BLaER1 treated with 17β-estradiol and CSF1 and Interleukin-3, amounts not matched to agents 10 nM and 100 nM (cell line): Measurements from ENCODE around the gene STRA8.
"Not testable (repeated sequence)": the region's sequence is repeated elsewhere in the genome, so short reads cannot be mapped to it uniquely, and the experiment has no call there.

Source experiments
- H3K27ac ChIP-seq, 11 experiments: shearing (Covaris generic); formaldehyde crosslinking; 2 replicates each; pipeline ENCODE4 v1.8.1; 2022
- H3K27me3 ChIP-seq, 11 experiments: shearing (Covaris generic); formaldehyde crosslinking; 2 replicates each; pipeline ENCODE4 v1.8.1; 2022
- H3K36me3 ChIP-seq, 11 experiments: shearing (Covaris generic); formaldehyde crosslinking; 2 replicates each; pipeline ENCODE4 v1.8.1; 2022
- H3K4me1 ChIP-seq, 10 experiments: shearing (Covaris generic); formaldehyde crosslinking; 2 replicates each; pipeline ENCODE4 v1.8.1; 2022
- H3K4me2 ChIP-seq, 11 experiments: shearing (Covaris generic); formaldehyde crosslinking; 2 replicates each; pipeline ENCODE4 v1.8.1; 2022
- H3K4me3 ChIP-seq, 10 experiments: shearing (Covaris generic); formaldehyde crosslinking; 2 replicates each; pipeline ENCODE4 v1.8.1; 2022
- H3K9ac ChIP-seq, 11 experiments: shearing (Covaris generic); formaldehyde crosslinking; 2 replicates each; pipeline ENCODE4 v1.8.1; 2022
- H3K9me3 ChIP-seq, 11 experiments: shearing (Covaris generic); formaldehyde crosslinking; replicated peaks in 1 of 11; 2 replicates each; pipeline ENCODE4 v1.8.1; 2022
- H4K20me1 ChIP-seq, 11 experiments: shearing (Covaris generic); formaldehyde crosslinking; 2 replicates each; pipeline ENCODE4 v1.8.1; 2022
- Cebpa-rat ChIP-seq, 11 experiments: shearing (Covaris generic); IDR thresholded peaks; 2 replicates each; pipeline ENCODE4 v1.8.1; 2022

The STRA8 gene

GRCh38 chr7:135215180-135215579 is 18.5 kb upstream of the STRA8 start:
- Histone ChIP-seq H3K9me3 (peaks cover 0 to 4% (median 1%) of the 10 kb centered on the region in 11 experiments; a peak in 9 of 22 replicates), H3K9ac (no peak overlapping the region), H4K20me1 (no peaks in the 10 kb centered on the region), H3K4me1 (peaks cover 5 to 12% (median 11%) of the 10 kb centered on the region in 10 experiments), H3K4me3 (no peak overlapping the region), H3K4me2 (no peak overlapping the region), H3K27ac (no peak overlapping the region), H3K36me3 (no peaks in the 10 kb centered on the region), H3K27me3 (peaks cover 0 to 43% (median 0%) of the 10 kb centered on the region in 11 experiments; a peak in 4 of 22 replicates)
- no peak for TF ChIP-seq Cebpa-rat (IDR thresholded peaks at IDR 0.05)

- Histone ChIP-seq H3K27ac (no peak overlapping the region), H3K4me1 (peaks cover 0 to 7% (median 6%) of the 10 kb centered on the region in 10 experiments; a peak in 16 of 20 replicates), H3K9me3 (peaks cover 0 to 10% (median 6%) of the 10 kb centered on the region in 11 experiments; a peak in 16 of 22 replicates), H4K20me1 (no peaks in the 10 kb centered on the region), H3K4me2 (no peak overlapping the region), H3K4me3 (no peak overlapping the region), H3K27me3 (peaks cover 0 to 49% (median 0%) of the 10 kb centered on the region in 11 experiments; a peak in 4 of 22 replicates), H3K9ac (no peak overlapping the region), H3K36me3 (no peaks in the 10 kb centered on the region)
- no peak for TF ChIP-seq Cebpa-rat (IDR thresholded peaks at IDR 0.05)
Measured at GRCh38 chr7:135215698-135216097, 17.9 kb upstream of the STRA8 start.

GRCh38 chr7:135217645-135218509 is 15.8 kb upstream of the STRA8 start:
- Histone ChIP-seq H3K9ac (no peak overlapping the region), H3K27ac (no peak overlapping the region), H4K20me1 (no peaks in the 10 kb centered on the region), H3K36me3 (no peaks in the 10 kb centered on the region), H3K4me3 (no peak overlapping the region), H3K4me2 (no peak overlapping the region), H3K27me3 (peaks cover 0 to 70% (median 0%) of the 10 kb centered on the region in 11 experiments; a peak in 5 of 22 replicates), H3K4me1 (no peaks in the 10 kb centered on the region), H3K9me3 (peaks cover 0 to 25% (median 16%) of the 10 kb centered on the region in 11 experiments; a peak in 20 of 22 replicates)
- TF ChIP-seq Cebpa-rat (IDR thresholded peaks at IDR 0.05), result no peak

GRCh38 chr7:135224027-135224426 is 9.6 kb upstream of the STRA8 start:
- H3K4me3 ChIP-seq, result no peak overlapping the region
- H3K36me3 ChIP-seq, result no peaks in the 10 kb centered on the region
- H3K27ac ChIP-seq, result no peak overlapping the region
- peaks cover 9 to 42% (median 29%) of the 10 kb centered on the region in 11 experiments for H3K9me3 ChIP-seq
- H3K4me1 ChIP-seq, result peaks cover 3 to 16% (median 13%) of the 10 kb centered on the region in 10 experiments; a peak in 16 of 20 replicates
- H3K9ac ChIP-seq, result no peak overlapping the region
- H4K20me1 ChIP-seq, result no peaks in the 10 kb centered on the region
- no peak for TF ChIP-seq Cebpa-rat (IDR thresholded peaks at IDR 0.05)
- peak overlapping the region in 8 of 11 experiments; percentile 11 to 55 (median 26); a peak in 11 of 22 replicates for H3K4me2 ChIP-seq
- H3K27me3 ChIP-seq, result peaks cover 0 to 91% (median 0%) of the 10 kb centered on the region in 11 experiments; a peak in 7 of 22 replicates

GRCh38 chr7:135231686-135232085 is 2.0 kb upstream of the STRA8 start:
- peaks cover 4 to 15% (median 11%) of the 10 kb centered on the region in 10 experiments; a peak in 19 of 20 replicates for H3K4me1 ChIP-seq
- H3K4me2 ChIP-seq, result no peak overlapping the region
- no peak overlapping the region for H3K9ac ChIP-seq
- no peak for TF ChIP-seq Cebpa-rat (IDR thresholded peaks at IDR 0.05)
- peaks cover 0 to 25% (median 15%) of the 10 kb centered on the region in 11 experiments; a peak in 14 of 22 replicates for H3K9me3 ChIP-seq
- H3K4me3 ChIP-seq, result no peak overlapping the region
- no peaks in the 10 kb centered on the region; a peak in 1 of 22 replicates for H4K20me1 ChIP-seq
- no peaks in the 10 kb centered on the region for H3K36me3 ChIP-seq
- peaks cover 0 to 79% (median 0%) of the 10 kb centered on the region in 11 experiments; a peak in 7 of 22 replicates for H3K27me3 ChIP-seq
- H3K27ac ChIP-seq, result no peak overlapping the region

- Histone ChIP-seq H3K27me3 (peaks cover 0 to 79% (median 0%) of the 10 kb centered on the region in 11 experiments; a peak in 7 of 22 replicates), H3K9ac (no peak overlapping the region), H3K4me3 (no peak overlapping the region)
Measured at GRCh38 chr7:135232087-135232486, 1.6 kb upstream of the STRA8 start.

GRCh38 chr7:135232720-135233119 is 918 bp upstream of the STRA8 start:
- peaks cover 6 to 24% (median 18%) of the 10 kb centered on the region in 10 experiments; a peak in 19 of 20 replicates for H3K4me1 ChIP-seq
- TF ChIP-seq Cebpa-rat (IDR thresholded peaks at IDR 0.05), result no peak

More at GRCh38 chr7:135232087-135232486, 1.6 kb upstream of the STRA8 start:
- H3K4me2 ChIP-seq, result no peak overlapping the region
- H3K27ac ChIP-seq, result no peak overlapping the region
- peaks cover 6 to 19% (median 15%) of the 10 kb centered on the region in 10 experiments; a peak in 19 of 20 replicates for H3K4me1 ChIP-seq
- peaks cover 0 to 25% (median 15%) of the 10 kb centered on the region in 11 experiments; a peak in 14 of 22 replicates for H3K9me3 ChIP-seq
- no peaks in the 10 kb centered on the region; a peak in 1 of 22 replicates for H4K20me1 ChIP-seq
- no peaks in the 10 kb centered on the region for H3K36me3 ChIP-seq
- no peak for TF ChIP-seq Cebpa-rat (IDR thresholded peaks at IDR 0.05)

GRCh38 chr7:135234095-135234494 is 457 bp downstream of the STRA8 start:
- H3K4me1 ChIP-seq, result peaks cover 6 to 37% (median 29%) of the 10 kb centered on the region in 10 experiments; a peak in 19 of 20 replicates
- not testable (repeated sequence) for H3K4me3 ChIP-seq, H3K36me3 ChIP-seq, H3K9ac ChIP-seq, H3K27ac ChIP-seq, H4K20me1 ChIP-seq, H3K4me2 ChIP-seq
- H3K9me3 ChIP-seq, result peaks cover 0 to 13% (median 5%) of the 10 kb centered on the region in 11 experiments; a peak in 13 of 22 replicates
- H3K27me3 ChIP-seq, result peaks cover 0 to 77% (median 0%) of the 10 kb centered on the region in 11 experiments; a peak in 4 of 22 replicates

More at GRCh38 chr7:135232720-135233119, 918 bp upstream of the STRA8 start:
- Histone ChIP-seq H3K9ac (no peak overlapping the region), H3K4me2 (no peak overlapping the region), H3K4me3 (no peak overlapping the region), H3K36me3 (no peaks in the 10 kb centered on the region), H4K20me1 (no peaks in the 10 kb centered on the region; a peak in 1 of 22 replicates), H3K27ac (no peak overlapping the region), H3K27me3 (peaks cover 0 to 79% (median 0%) of the 10 kb centered on the region in 11 experiments; a peak in 7 of 22 replicates), H3K9me3 (peaks cover 0 to 25% (median 15%) of the 10 kb centered on the region in 11 experiments; a peak in 14 of 22 replicates)

GRCh38 chr7:135234727-135235126 is 1.1 kb downstream of the STRA8 start:
- Histone ChIP-seq H3K27ac (no peak overlapping the region), H3K4me1 (peaks cover 6 to 43% (median 31%) of the 10 kb centered on the region in 10 experiments; a peak in 19 of 20 replicates), H3K4me3 (no peak overlapping the region), H3K4me2 (no peak overlapping the region), H3K9me3 (peaks cover 0 to 9% (median 0%) of the 10 kb centered on the region in 11 experiments; a peak in 8 of 22 replicates), H3K9ac (no peak overlapping the region), H3K27me3 (peaks cover 0 to 76% (median 0%) of the 10 kb centered on the region in 11 experiments; a peak in 4 of 22 replicates), H4K20me1 (no peaks in the 10 kb centered on the region), H3K36me3 (no peaks in the 10 kb centered on the region)
- no peak for TF ChIP-seq Cebpa-rat (IDR thresholded peaks at IDR 0.05)
